ENCODE results near the gene CHST9.

- TF ChIP-seq CTCF (conservative IDR thresholded peaks at IDR 0.05; ENCODE audit: low read depth in 2 of 2), result no peak
- no peak for TF ChIP-seq EZH2 (IDR thresholded peaks at IDR 0.05; ENCODE audit: low read depth, unreplicated experiment)
- no peak for TF ChIP-seq POLR2AphosphoS5 (IDR thresholded peaks at IDR 0.05; ENCODE audit: low read depth)
- no peak for TF ChIP-seq NANOG (IDR thresholded peaks at IDR 0.05; ENCODE audit: borderline replicate concordance)
- TF ChIP-seq, protein P1, sequence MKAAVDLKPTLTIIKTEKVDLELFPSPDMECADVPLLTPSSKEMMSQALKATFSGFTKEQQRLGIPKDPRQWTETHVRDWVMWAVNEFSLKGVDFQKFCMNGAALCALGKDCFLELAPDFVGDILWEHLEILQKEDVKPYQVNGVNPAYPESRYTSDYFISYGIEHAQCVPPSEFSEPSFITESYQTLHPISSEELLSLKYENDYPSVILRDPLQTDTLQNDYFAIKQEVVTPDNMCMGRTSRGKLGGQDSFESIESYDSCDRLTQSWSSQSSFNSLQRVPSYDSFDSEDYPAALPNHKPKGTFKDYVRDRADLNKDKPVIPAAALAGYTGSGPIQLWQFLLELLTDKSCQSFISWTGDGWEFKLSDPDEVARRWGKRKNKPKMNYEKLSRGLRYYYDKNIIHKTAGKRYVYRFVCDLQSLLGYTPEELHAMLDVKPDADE (IDR thresholded peaks at IDR 0.05), result no peak
- TF ChIP-seq CREB1 (CRISPR knock-in tag; IDR thresholded peaks at IDR 0.05; ENCODE audit: low read depth), result no peak
- TF ChIP-seq EZH2phosphoT487 (IDR thresholded peaks at IDR 0.05; ENCODE audit: unreplicated experiment), result no peak
- TF ChIP-seq JUNB (IDR thresholded peaks at IDR 0.05; ENCODE audit: unreplicated experiment), result no peak
Measured at GRCh38 chr18:26863122-26863879, 321.8 kb downstream of the CHST9 start.
